Endothelial cell of umbilical vein (primary cell): Measurements from ENCODE around the gene PLEKHA4. TPM values are rescaled to one million over a fixed set of nuclear protein-coding genes. Genes with fewer than 3 reads are reported as not detected.
A peak's percentile ranks its signal among the peaks of the same experiment; 100 is the strongest.

Source experiments
- BruUV-seq: library from RNA; stranded (reverse); fragments of 400-500 nt; replicated peaks from 2 replicates; lab custom pipeline; 2021; lab: Mats Ljungman, UMichigan
- CTCF ChIA-PET: fragments of 300-600, 350-600 bp; sonication (Branson Sonifier 250); formaldehyde crosslinking; loops from one replicate; lab custom pipeline; 2021; ENCODE audit warnings: antibody characterized with exemption, inconsistent platforms; lab: Charles Lee
- POLR2A ChIA-PET: fragments of 300-600, 350-600 bp; sonication (Branson Sonifier 250); formaldehyde crosslinking; loops from one replicate; lab custom pipeline; 2021; ENCODE audit warnings: antibody characterized with exemption, inconsistent platforms; lab: Charles Lee
- DNase-seq: peaks from one replicate; pipeline ENCODE4 v3.0.0-alpha.2; 2011; ENCODE audit warnings: low read depth, low spot score
- FAIRE-seq: peaks from 2 replicates; lab custom pipeline; 2011; peaks lifted over from hg19 to GRCh38; lab: Jason Lieb, UNC
- H2AFZ ChIP-seq: 2 replicates; pipeline ENCODE4 v1.6.0; 2012; ENCODE audit warnings: low read depth, low read length, control low read depth, inconsistent platforms
- H3K27ac ChIP-seq: 2 replicates; pipeline ENCODE4 v1.5.1; 2011; ENCODE audit warnings: low read depth, mild to moderate bottlenecking, control low read depth, low read length, moderate library complexity; ENCODE audit not compliant: insufficient read depth
- H3K27me3 ChIP-seq, 2 experiments: 2 replicates each; pipeline versions ENCODE4 v1.6.0 to v1.6.1; 2011; ENCODE audit warnings: low read length in 2 of 2, mixed read lengths in 1 of 2; ENCODE audit not compliant: control insufficient read depth in 2 of 2, insufficient read depth in 2 of 2
- H3K36me3 ChIP-seq, 2 experiments: 2 replicates in 1 of 2; 3 replicates in 1 of 2; pipeline ENCODE4 v1.5.1; 2011; ENCODE audit warnings: low read length in 2 of 2, mild to moderate bottlenecking in 1 of 2, moderate library complexity in 1 of 2; ENCODE audit not compliant: control insufficient read depth in 2 of 2, insufficient read depth in 2 of 2; ENCODE audit errors: extremely low read depth in 1 of 2
- H3K4me1 ChIP-seq: 3 replicates; pipeline ENCODE4 v1.5.1; 2011; ENCODE audit warnings: mild to moderate bottlenecking, low read length; ENCODE audit not compliant: control insufficient read depth, insufficient read depth; ENCODE audit errors: extremely low read depth
- H3K4me2 ChIP-seq: 2 replicates; pipeline ENCODE4 v1.6.1; 2011; ENCODE audit warnings: low read length, control low read depth, mixed read lengths; ENCODE audit not compliant: insufficient read depth
- H3K4me3 ChIP-seq, 3 experiments: fragments of 200-600 bp in 1 of 3; sonication (generic), shearing (Covaris generic) in 1 of 3; replicated peaks in 1 of 3; 2 replicates each; pipeline ENCODE4 v1.5.1; 2011 to 2016; ENCODE audit warnings: control low read depth in 3 of 3, low read length in 3 of 3, mild to moderate bottlenecking in 2 of 3, inconsistent platforms in 1 of 3, low read depth in 1 of 3, moderate library complexity in 1 of 3; ENCODE audit not compliant: insufficient read depth in 1 of 3
- H3K79me2 ChIP-seq: 2 replicates; pipeline ENCODE4 v1.6.0; 2012; ENCODE audit warnings: low read length, inconsistent platforms; ENCODE audit not compliant: control insufficient read depth, insufficient read depth
- H3K9ac ChIP-seq: replicated peaks from 2 replicates; pipeline ENCODE3; 2011; ENCODE audit warnings: low read length, control low read depth; ENCODE audit not compliant: insufficient read depth; ENCODE audit errors: extremely low read depth
- H3K9me1 ChIP-seq: replicated peaks from 3 replicates; pipeline ENCODE4 v1.6.0; 2011; ENCODE audit warnings: mild to moderate bottlenecking, low read length; ENCODE audit not compliant: control insufficient read depth, insufficient read depth; ENCODE audit errors: extremely low read depth
- H3K9me3 ChIP-seq: replicated peaks from 2 replicates; pipeline ENCODE4 v1.5.1; 2012; ENCODE audit warnings: low read length, inconsistent platforms; ENCODE audit not compliant: control insufficient read depth, insufficient read depth
- H4K20me1 ChIP-seq: replicated peaks from 2 replicates; pipeline ENCODE3; 2011; ENCODE audit warnings: mild to moderate bottlenecking, low read length; ENCODE audit not compliant: control insufficient read depth, insufficient read depth; ENCODE audit errors: extremely low read depth
- CTCF ChIP-seq, 2 donors: IDR thresholded peaks; 1 replicate in 1 of 2; 2 replicates in 1 of 2; pipeline ENCODE4 v1.5.1; 2011; ENCODE audit warnings: low read length in 2 of 2, mild to moderate bottlenecking in 2 of 2, moderate library complexity in 2 of 2, control low read depth in 1 of 2, inconsistent platforms in 1 of 2, low read depth in 1 of 2; ENCODE audit not compliant: insufficient read depth in 1 of 2; ENCODE audit errors: extremely low read depth in 1 of 2
- EZH2 ChIP-seq: IDR thresholded peaks from 2 replicates; pipeline ENCODE4 v1.6.1; 2012; ENCODE audit warnings: borderline replicate concordance, low read depth, mild to moderate bottlenecking, moderate library complexity, low read length, inconsistent platforms; ENCODE audit not compliant: severe bottlenecking
- FOS ChIP-seq: IDR thresholded peaks from 2 replicates; pipeline ENCODE4 v1.6.1; 2011; ENCODE audit warnings: mild to moderate bottlenecking, low read length, moderate library complexity, borderline replicate concordance; ENCODE audit not compliant: insufficient read depth
- GATA2 ChIP-seq: IDR thresholded peaks from 2 replicates; pipeline ENCODE4 v1.7.0; 2011; ENCODE audit warnings: low read depth, mild to moderate bottlenecking, moderate library complexity, mixed read lengths, low read length; ENCODE audit not compliant: insufficient read length, insufficient read depth
- MAX ChIP-seq: IDR thresholded peaks from 2 replicates; pipeline ENCODE4 v1.6.1; 2011; ENCODE audit not compliant: insufficient read depth, insufficient read length
- POLR2A ChIP-seq: IDR thresholded peaks from 2 replicates; pipeline ENCODE4 v1.6.1; 2012; ENCODE audit warnings: low read depth, mild to moderate bottlenecking, control low read depth, low read length
- POLR2AphosphoS5 ChIP-seq: IDR thresholded peaks from 2 replicates; pipeline ENCODE4 v1.6.1; 2012; ENCODE audit warnings: low read depth, mild to moderate bottlenecking, control low read depth, low read length, moderate library complexity; ENCODE audit not compliant: insufficient read depth
- dilution Hi-C: fragments of 300-500 bp; cut with MboI; formaldehyde crosslinking; loops from one replicate; pipeline ENCODE4 v1.15.0; 2019; ENCODE audit warnings: low sequenced_read_pairs; ENCODE audit not compliant: extremely low pct_ligation_motif_present
- intact Hi-C: fragments of 100-400 bp; cut with micrococcal nuclease; formaldehyde crosslinking; loops from one replicate; pipeline ENCODE4 v1.10.0; 2022
- polyA plus RNA-seq, 4 experiments: library from polyadenylated mRNA; depleted of rRNA in 3 of 4; stranded (reverse) in 3 of 4; unstranded in 1 of 4; fragments of >200 nt; gene quantifications; 2 replicates each; pipeline versions ENCODE4 v1.2.1 to v1.2.3, GENCODE V29; 2011 to 2012; ENCODE audit warnings: missing spikeins in 1 of 4
- total RNA-seq: library from RNA; stranded (reverse); gene quantifications from 2 replicates; pipeline ENCODE4 v1.2.3, GENCODE V29; 2021

PLEKHA4 gene
- total and polyA plus RNA-seq, 2 donors (not counting 3 experiments of a cell fraction or from before 2014, with no cell fraction given), result 4.5 to 10.1 TPM

- BruUV-seq, result no TSS peak
- H3K27me3 ChIP-seq, result no peaks in the 10 kb centered on the region
- H3K4me2 ChIP-seq, result peak overlapping the region; percentile 94
- H3K9me3 ChIP-seq, result no peaks in the 10 kb centered on the region
- CTCF ChIA-PET, result interaction anchor here (1.7 to 6.0 kb wide), 4 partner anchors 25 to 96 kb away, joined by 4 to 45 read pairs (median 12); partner anchors contain the start of gene NUCB1
- H3K4me1 ChIP-seq, result peaks cover 29% of the 10 kb centered on the region
- dilution Hi-C loops (no loop called here), intact Hi-C loops (no loop called here)
- H3K9me1 ChIP-seq, result no peaks in the 10 kb centered on the region
- H2AFZ ChIP-seq, result no peak overlapping the region
- peak overlapping the region; percentile 93 to 100 (median 100) for H3K4me3 ChIP-seq
- DNase-seq (peak; percentile 69), FAIRE-seq (no peak)
- TF ChIP-seq MAX, result no peak
- peak; percentile 43 for TF ChIP-seq POLR2AphosphoS5
- TF ChIP-seq EZH2, result no peak
- peak; percentile 72 for TF ChIP-seq FOS
- peak; percentile 56 for TF ChIP-seq POLR2A
- no peak for TF ChIP-seq CTCF (IDR thresholded peaks at IDR 0.05; ENCODE audit: extremely low read depth in 1 of 2, insufficient read depth in 1 of 2, low read depth in 1 of 2, low read length in 2 of 2)
- peak; percentile 69 for TF ChIP-seq GATA2
- no peaks in the 10 kb centered on the region for H4K20me1 ChIP-seq
- POLR2A ChIA-PET, result interaction anchor here (1.7 to 2.3 kb wide), 4 partner anchors 11 to 119 kb away, joined by 4 to 14 read pairs (median 7); partner anchors contain the start of genes GYS1 and RUVBL2
- H3K9ac ChIP-seq, result peak overlapping the region; percentile 100
- H3K79me2 ChIP-seq, result peaks cover 40% of the 10 kb centered on the region
- peaks cover 17 to 20% of the 10 kb centered on the region in 2 experiments for H3K36me3 ChIP-seq
- H3K27ac ChIP-seq, result peak overlapping the region; percentile 100
These were observed 6.1 kb upstream of the PLEKHA4 start for GRCh38 chr19:48874303-48875135.
